Astrocyte (in vitro differentiated cells and primary cell): ENCODE data around the gene JAKMIP1.

ENCODE experiments used
- EZH2 ChIP-seq: IDR thresholded peaks from 2 replicates; pipeline ENCODE4 v1.6.1; 2012; ENCODE audit warnings: mild to moderate bottlenecking, low read length, inconsistent platforms; ENCODE audit not compliant: insufficient read depth
- TF ChIP-seq, protein P1 (sequence below): IDR thresholded peaks from 2 replicates; pipeline ENCODE4 v1.5.1; 2011; ENCODE audit warnings: low read depth, mild to moderate bottlenecking, inconsistent platforms, low read length, moderate library complexity; ENCODE audit not compliant: insufficient read depth

DNA sequence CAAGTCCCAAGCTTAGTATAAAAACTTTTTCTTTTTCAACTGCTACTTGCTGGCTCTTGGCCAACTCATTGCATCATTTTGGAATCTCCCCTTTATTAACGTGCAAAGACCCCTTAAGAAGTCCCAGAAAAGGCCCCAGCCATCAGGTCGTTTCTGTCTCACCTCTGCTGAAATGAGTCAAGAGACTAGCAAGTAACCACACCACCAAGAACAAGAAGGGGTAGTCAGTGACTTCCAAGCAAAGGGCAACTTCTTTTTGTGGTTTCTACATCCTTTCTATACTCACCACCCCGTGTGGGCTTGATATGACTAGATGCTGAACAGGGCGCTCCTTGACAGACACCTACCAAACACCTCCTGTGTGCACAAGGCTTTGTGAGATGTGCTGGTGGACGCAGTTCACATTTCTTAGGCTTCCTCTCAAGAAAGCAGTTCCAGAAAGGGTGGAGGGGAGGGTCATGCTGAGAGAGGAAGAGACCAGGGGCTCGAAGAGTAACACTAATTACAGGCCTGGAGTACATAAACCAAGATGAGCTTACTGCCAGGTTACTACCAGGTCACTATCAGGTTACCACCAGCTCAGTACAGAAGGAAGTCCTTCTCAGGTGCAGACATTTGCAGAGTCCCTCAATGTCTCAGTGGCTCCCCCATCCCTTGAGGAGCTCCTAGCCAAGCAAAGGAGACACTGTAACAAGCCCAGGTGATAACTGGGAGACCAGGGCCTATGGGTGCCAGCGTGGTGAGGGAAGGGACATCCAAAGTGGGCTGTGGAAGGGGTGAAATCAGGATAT lies 19.3 kb downstream of the JAKMIP1 start:
- TF ChIP-seq, protein P1, sequence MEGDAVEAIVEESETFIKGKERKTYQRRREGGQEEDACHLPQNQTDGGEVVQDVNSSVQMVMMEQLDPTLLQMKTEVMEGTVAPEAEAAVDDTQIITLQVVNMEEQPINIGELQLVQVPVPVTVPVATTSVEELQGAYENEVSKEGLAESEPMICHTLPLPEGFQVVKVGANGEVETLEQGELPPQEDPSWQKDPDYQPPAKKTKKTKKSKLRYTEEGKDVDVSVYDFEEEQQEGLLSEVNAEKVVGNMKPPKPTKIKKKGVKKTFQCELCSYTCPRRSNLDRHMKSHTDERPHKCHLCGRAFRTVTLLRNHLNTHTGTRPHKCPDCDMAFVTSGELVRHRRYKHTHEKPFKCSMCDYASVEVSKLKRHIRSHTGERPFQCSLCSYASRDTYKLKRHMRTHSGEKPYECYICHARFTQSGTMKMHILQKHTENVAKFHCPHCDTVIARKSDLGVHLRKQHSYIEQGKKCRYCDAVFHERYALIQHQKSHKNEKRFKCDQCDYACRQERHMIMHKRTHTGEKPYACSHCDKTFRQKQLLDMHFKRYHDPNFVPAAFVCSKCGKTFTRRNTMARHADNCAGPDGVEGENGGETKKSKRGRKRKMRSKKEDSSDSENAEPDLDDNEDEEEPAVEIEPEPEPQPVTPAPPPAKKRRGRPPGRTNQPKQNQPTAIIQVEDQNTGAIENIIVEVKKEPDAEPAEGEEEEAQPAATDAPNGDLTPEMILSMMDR = no peak
- no peak for TF ChIP-seq EZH2
